PC-9 (cell line): ENCODE results near the gene SLC7A9. TPM values are rescaled to one million over a fixed set of nuclear protein-coding genes. Genes with fewer than 3 reads are reported as not detected.

Experiments used
- BruUV-seq: library from RNA; stranded (reverse); fragments of 400-500 nt; replicated peaks from 2 replicates; lab custom pipeline; 2021; lab: Mats Ljungman, UMichigan
- CTCF ChIA-PET: fragments of 300-600 bp; sonication (Branson Sonifier 250); formaldehyde crosslinking; loops from one replicate; lab custom pipeline; 2022; ENCODE audit warnings: antibody characterized with exemption; lab: Charles Lee
- POLR2A ChIA-PET: fragments of 300-600 bp; sonication (Branson Sonifier 250); formaldehyde crosslinking; loops from one replicate; lab custom pipeline; 2022; ENCODE audit warnings: antibody characterized with exemption; ENCODE audit not compliant: unreplicated experiment; lab: Charles Lee
- DNase-seq, 2 experiments: peaks; one replicate each; pipeline versions ENCODE4 v3.0.0 to v3.0.0-alpha.2; 2015 to 2022; ENCODE audit warnings: mixed read lengths in 1 of 2
- H2AFZ ChIP-seq: fragments of 200-600 bp; sonication (generic); 2 replicates; pipeline ENCODE4 v1.8.1; 2017; ENCODE audit warnings: antibody characterized with exemption
- H3F3A ChIP-seq: fragments of 200-600 bp; sonication (generic); 2 replicates; pipeline ENCODE4 v1.8.1; 2017; ENCODE audit warnings: antibody characterized with exemption, mild to moderate bottlenecking, low read depth; ENCODE audit not compliant: insufficient read depth
- H3K27ac ChIP-seq: fragments of 200-600 bp; sonication (generic); 2 replicates; pipeline ENCODE4 v1.6.1; 2016; ENCODE audit warnings: mixed run types
- H3K27me3 ChIP-seq: fragments of 200-600 bp; sonication (generic); 2 replicates; pipeline ENCODE4 v1.6.1; 2016; ENCODE audit warnings: low read depth, mixed run types; ENCODE audit not compliant: insufficient read depth
- H3K36me3 ChIP-seq: fragments of 200-600 bp; sonication (generic); 2 replicates; pipeline ENCODE4 v1.6.1; 2016; ENCODE audit warnings: low read depth, mixed run types
- H3K4me1 ChIP-seq: fragments of 200-600 bp; sonication (generic); replicated peaks from 2 replicates; pipeline ENCODE4 v1.6.1; 2016; ENCODE audit warnings: mixed run types; ENCODE audit not compliant: insufficient read depth
- H3K4me2 ChIP-seq: fragments of 200-600 bp; sonication (generic); 2 replicates; pipeline ENCODE4 v1.6.1; 2017; ENCODE audit warnings: mixed run types
- H3K4me3 ChIP-seq: fragments of 200-600 bp; sonication (generic); 2 replicates; pipeline ENCODE4 v1.6.1; 2016; ENCODE audit warnings: mixed run types
- H3K79me2 ChIP-seq: fragments of 200-600 bp; sonication (generic); 2 replicates; pipeline ENCODE4 v1.6.1; 2017; ENCODE audit warnings: low read depth, mixed run types
- H3K9me2 ChIP-seq: fragments of 200-600 bp; sonication (generic); 2 replicates; pipeline ENCODE4 v1.8.1; 2017; ENCODE audit warnings: mild to moderate bottlenecking; ENCODE audit not compliant: insufficient read depth
- H3K9me3 ChIP-seq: fragments of 200-600 bp; sonication (generic); 2 replicates; pipeline ENCODE4 v1.8.1; 2016; ENCODE audit warnings: low read depth; ENCODE audit not compliant: insufficient read depth
- H4K20me1 ChIP-seq: fragments of 200-600 bp; sonication (generic); 2 replicates; pipeline ENCODE4 v1.8.1; 2017; ENCODE audit not compliant: insufficient read depth
- EZH2 ChIP-seq: fragments of 200-600 bp; sonication (generic); IDR thresholded peaks from 2 replicates; pipeline ENCODE4 v1.8.0; 2017; ENCODE audit warnings: antibody characterized with exemption, low read depth
- intact Hi-C: fragments of 100-400 bp; cut with micrococcal nuclease; formaldehyde crosslinking; loops from one replicate; pipeline ENCODE4 v1.10.0; 2022; ENCODE audit not compliant: unreplicated experiment
- total RNA-seq: library from RNA; stranded (reverse); gene quantifications from 2 replicates; pipeline ENCODE4 v1.2.3, GENCODE V29; 2021
- TF ChIP-seq, protein P1 (sequence below): fragments of 200-600 bp; sonication (generic); conservative IDR thresholded peaks from 2 replicates; pipeline ENCODE4 v1.6.1; 2017; ENCODE audit warnings: mixed run types, antibody characterized with exemption, mild to moderate bottlenecking, moderate library complexity

The SLC7A9 gene
- total RNA-seq, 1 experiment from 2014 or later: 0.33 TPM

DNA sequence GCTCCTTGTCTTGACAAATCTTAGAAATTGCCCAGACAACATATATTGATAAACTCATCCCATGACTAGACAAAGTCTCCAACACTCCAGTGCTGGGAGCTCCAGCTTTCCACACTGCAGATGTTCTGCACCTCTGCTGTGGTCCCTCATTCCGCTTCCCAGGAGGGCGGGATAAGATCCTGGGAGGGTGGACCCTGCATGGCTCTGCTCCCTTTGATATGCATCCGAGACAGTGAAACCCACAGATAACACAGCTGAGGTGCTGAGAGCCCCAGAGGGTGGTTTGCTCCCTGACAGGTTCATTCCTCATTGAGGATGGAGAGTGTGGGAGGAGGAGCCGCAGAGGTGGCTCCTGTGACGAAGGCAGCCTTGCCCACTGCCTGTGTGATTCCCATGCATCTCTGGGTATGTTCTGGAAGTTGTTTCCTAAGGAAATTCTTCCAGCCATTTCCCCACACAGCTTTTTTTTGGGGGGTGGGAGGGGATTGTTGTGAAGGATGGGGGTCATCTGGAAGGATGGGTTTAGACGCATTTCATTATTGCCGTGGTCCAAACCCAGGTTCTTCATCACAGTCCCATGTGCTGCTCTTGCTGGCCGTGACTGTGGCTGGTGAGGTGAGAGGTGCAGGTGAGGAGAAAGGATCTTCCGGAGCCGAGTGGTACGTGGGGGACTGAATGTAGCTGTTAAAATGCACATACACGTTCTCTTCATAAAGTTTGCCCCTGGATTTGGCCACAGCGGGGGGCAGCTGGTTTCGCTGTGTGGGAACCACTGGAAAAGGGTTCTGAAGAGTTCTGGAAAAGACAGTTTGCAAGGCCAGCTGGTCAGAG is 46.4 kb downstream of the SLC7A9 start:
- CTCF ChIA-PET: no interaction called here
- no TSS peak for BruUV-seq
- Histone ChIP-seq H3F3A (no peaks in the 10 kb centered on the region), H3K27me3 (peaks cover 6% of the 10 kb centered on the region; the same call in 1 of the 2 replicates), H3K36me3 (no peaks in the 10 kb centered on the region), H3K9me3 (no peaks in the 10 kb centered on the region), H3K9me2 (no peaks in the 10 kb centered on the region), H3K4me1 (no peaks in the 10 kb centered on the region), H3K4me3 (no peak overlapping the region), H3K27ac (no peak overlapping the region), H2AFZ (no peak overlapping the region), H3K4me2 (no peak overlapping the region), H3K79me2 (no peaks in the 10 kb centered on the region), H4K20me1 (no peaks in the 10 kb centered on the region)
- TF ChIP-seq, protein P1, sequence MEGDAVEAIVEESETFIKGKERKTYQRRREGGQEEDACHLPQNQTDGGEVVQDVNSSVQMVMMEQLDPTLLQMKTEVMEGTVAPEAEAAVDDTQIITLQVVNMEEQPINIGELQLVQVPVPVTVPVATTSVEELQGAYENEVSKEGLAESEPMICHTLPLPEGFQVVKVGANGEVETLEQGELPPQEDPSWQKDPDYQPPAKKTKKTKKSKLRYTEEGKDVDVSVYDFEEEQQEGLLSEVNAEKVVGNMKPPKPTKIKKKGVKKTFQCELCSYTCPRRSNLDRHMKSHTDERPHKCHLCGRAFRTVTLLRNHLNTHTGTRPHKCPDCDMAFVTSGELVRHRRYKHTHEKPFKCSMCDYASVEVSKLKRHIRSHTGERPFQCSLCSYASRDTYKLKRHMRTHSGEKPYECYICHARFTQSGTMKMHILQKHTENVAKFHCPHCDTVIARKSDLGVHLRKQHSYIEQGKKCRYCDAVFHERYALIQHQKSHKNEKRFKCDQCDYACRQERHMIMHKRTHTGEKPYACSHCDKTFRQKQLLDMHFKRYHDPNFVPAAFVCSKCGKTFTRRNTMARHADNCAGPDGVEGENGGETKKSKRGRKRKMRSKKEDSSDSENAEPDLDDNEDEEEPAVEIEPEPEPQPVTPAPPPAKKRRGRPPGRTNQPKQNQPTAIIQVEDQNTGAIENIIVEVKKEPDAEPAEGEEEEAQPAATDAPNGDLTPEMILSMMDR: no peak
- no peak for TF ChIP-seq EZH2
- POLR2A ChIA-PET: no interaction called here
- intact Hi-C loops: no loop called here
- no peak for DNase-seq

DNA sequence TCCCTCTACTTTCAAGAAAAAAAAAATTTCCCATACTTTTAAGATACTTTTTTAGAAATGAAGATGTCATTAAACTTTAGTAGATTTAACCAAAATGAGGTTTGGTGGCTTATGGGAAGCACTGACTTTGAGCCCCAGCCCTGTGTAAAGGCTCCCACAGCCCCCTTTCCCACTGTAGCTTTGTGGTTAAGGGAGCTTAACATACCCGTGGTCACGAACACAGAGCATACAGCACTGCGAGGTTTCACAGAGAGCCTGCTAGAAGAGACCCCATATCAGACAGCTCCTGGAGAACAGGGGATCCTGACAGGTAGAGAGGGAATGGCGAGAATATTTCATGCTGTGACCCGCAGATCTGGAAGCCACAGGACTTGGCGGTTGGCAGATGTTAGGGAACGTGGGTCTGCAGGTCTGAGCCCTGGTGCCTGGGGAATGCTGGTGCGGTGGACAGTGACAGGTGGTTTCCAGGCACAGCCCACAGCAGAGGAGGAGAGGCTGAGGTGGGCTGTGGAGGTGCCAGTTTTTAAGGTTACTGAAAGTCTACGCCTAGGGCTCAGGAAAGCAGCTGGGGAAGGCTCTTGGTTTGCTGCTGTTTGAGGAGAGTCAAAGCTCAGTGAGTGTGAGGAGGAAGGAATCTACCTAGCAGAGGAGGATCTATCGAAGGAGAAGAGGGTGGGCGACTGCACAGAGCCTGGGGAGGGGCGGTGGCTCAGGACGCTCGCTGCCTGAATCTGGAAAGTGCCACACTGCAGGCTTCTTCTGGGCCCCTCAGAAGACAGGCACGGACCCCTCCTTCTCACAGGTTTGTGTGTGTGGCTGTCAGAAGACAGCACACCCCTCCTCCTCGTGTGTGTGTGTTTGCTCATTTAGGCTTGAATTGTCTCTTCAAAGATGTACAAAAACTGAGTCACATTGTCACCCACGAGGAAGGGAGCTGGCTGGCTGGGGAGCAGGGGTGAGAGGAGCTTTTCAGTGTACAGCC is 49.9 kb downstream of the SLC7A9 start:
- no peak overlapping the region for H3K4me3 ChIP-seq
- no peaks in the 10 kb centered on the region for H4K20me1 ChIP-seq
- TF ChIP-seq, protein P1: no peak
- no peak for TF ChIP-seq EZH2
- H3F3A ChIP-seq: no peaks in the 10 kb centered on the region
- H3K9me3 ChIP-seq: no peaks in the 10 kb centered on the region
- BruUV-seq: no TSS peak
- H3K9me2 ChIP-seq: no peaks in the 10 kb centered on the region
- peaks cover 6% of the 10 kb centered on the region; the same call in 1 of the 2 replicates for H3K27me3 ChIP-seq
- H3K4me1 ChIP-seq: no peaks in the 10 kb centered on the region
- H3K79me2 ChIP-seq: no peaks in the 10 kb centered on the region
- DNase-seq: peak in 1 of 2 experiments; percentile 10
- intact Hi-C loops: no loop called here
- H3K4me2 ChIP-seq: no peak overlapping the region
- ChIA-PET CTCF (no interaction called here), POLR2A (no interaction called here)
- no peaks in the 10 kb centered on the region for H3K36me3 ChIP-seq
- H3K27ac ChIP-seq: no peak overlapping the region
- H2AFZ ChIP-seq: no peak overlapping the region

DNA sequence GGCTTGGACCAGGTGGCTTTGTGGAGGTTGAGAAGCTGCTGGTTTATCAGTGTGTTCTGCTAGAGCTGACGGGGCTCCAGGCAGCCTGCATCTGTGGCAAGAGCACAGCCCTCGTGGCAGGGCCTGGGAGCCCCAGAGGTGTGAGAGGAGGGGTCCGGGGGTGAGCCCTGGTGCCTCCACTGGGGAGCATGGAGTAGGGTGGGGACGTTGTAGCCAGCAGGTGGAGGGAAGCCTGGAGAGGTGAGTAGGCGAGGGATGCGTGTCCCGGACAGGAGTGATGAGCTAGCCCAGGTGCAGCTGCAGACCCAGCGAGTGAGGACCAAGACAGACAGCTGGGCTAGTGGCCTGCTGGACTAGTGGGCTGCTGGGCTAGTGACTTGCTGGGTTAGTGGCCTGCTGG is 51.0 kb downstream of the SLC7A9 start:
- no peaks in the 10 kb centered on the region for H3K79me2 ChIP-seq
- H3K9me2 ChIP-seq: no peaks in the 10 kb centered on the region
- CTCF ChIA-PET: no interaction called here
- no peaks in the 10 kb centered on the region for H3K4me1 ChIP-seq
- no TSS peak for BruUV-seq
- no peaks in the 10 kb centered on the region for H3K9me3 ChIP-seq
- no peaks in the 10 kb centered on the region for H4K20me1 ChIP-seq
- H2AFZ ChIP-seq: no peak overlapping the region
- POLR2A ChIA-PET: no interaction called here
- peaks cover 6% of the 10 kb centered on the region; the same call in 1 of the 2 replicates for H3K27me3 ChIP-seq
- no peak overlapping the region for H3K4me3 ChIP-seq
- DNase-seq: no peak
- no peak overlapping the region for H3K27ac ChIP-seq
- intact Hi-C loops: no loop called here
- H3K4me2 ChIP-seq: no peak overlapping the region
- no peak for TF ChIP-seq EZH2
- TF ChIP-seq, protein P1: no peak
- no peaks in the 10 kb centered on the region for H3K36me3 ChIP-seq
- H3F3A ChIP-seq: no peaks in the 10 kb centered on the region
